A673 (cell line): ENCODE measurements around the gene TMEM91. TPM values are rescaled to one million over a fixed set of nuclear protein-coding genes. Genes with fewer than 3 reads are reported as not detected.

Experiments used
- BruUV-seq: library from RNA; stranded (reverse); fragments of 400-500 nt; replicated peaks from 2 replicates; lab custom pipeline; 2021; lab: Mats Ljungman, UMichigan
- CTCF ChIA-PET: fragments of 300-600 bp; sonication (Branson Sonifier 250); formaldehyde crosslinking; loops from one replicate; lab custom pipeline; 2022; ENCODE audit warnings: antibody characterized with exemption; lab: Charles Lee
- POLR2A ChIA-PET: fragments of 300-600 bp; sonication (Branson Sonifier 250); formaldehyde crosslinking; loops from one replicate; lab custom pipeline; 2022; ENCODE audit warnings: antibody characterized with exemption; ENCODE audit not compliant: low non-redundant PET; lab: Charles Lee
- DNase-seq: peaks from one replicate; pipeline ENCODE4 v3.0.0-alpha.2; 2015; ENCODE audit warnings: low spot score
- H3K27ac ChIP-seq: fragments of 200-600 bp; sonication (generic); 2 replicates; pipeline ENCODE4 v1.5.1; 2016; ENCODE audit warnings: mixed run types, low read depth, mild to moderate bottlenecking, mixed read lengths, antibody characterized with exemption, low read length; ENCODE audit not compliant: poor library complexity, severe bottlenecking
- H3K27me3 ChIP-seq: fragments of 200-600 bp; sonication (generic); replicated peaks from 2 replicates; pipeline ENCODE4 v1.6.1; 2017; ENCODE audit warnings: mixed run types, low read depth, mild to moderate bottlenecking, mixed read lengths, antibody characterized with exemption, low read length; ENCODE audit not compliant: insufficient read depth, poor library complexity
- H3K36me3 ChIP-seq: fragments of 200-600 bp; sonication (generic); 2 replicates; pipeline ENCODE4 v1.6.1; 2016; ENCODE audit warnings: mixed run types, mild to moderate bottlenecking, mixed read lengths, antibody characterized with exemption, low read length; ENCODE audit not compliant: insufficient read depth, poor library complexity, severe bottlenecking
- H3K4me1 ChIP-seq: fragments of 200-600 bp; sonication (generic); 2 replicates; pipeline ENCODE4 v1.6.1; 2017; ENCODE audit warnings: mixed run types, mild to moderate bottlenecking, mixed read lengths, antibody characterized with exemption, low read length; ENCODE audit not compliant: insufficient read depth, poor library complexity, severe bottlenecking
- H3K4me3 ChIP-seq: fragments of 200-600 bp; sonication (generic); 2 replicates; pipeline ENCODE4 v1.5.1; 2016; ENCODE audit warnings: low read depth, mixed run types, mild to moderate bottlenecking, mixed read lengths, low read length; ENCODE audit not compliant: poor library complexity, severe bottlenecking
- H3K9me3 ChIP-seq: fragments of 200-600 bp; sonication (generic); 2 replicates; pipeline ENCODE4 v1.6.1; 2016; ENCODE audit warnings: mixed run types, low read depth, mild to moderate bottlenecking, mixed read lengths, antibody characterized with exemption, low read length; ENCODE audit not compliant: poor library complexity, severe bottlenecking
- CTCF ChIP-seq: fragments of 300-800, 200-600 bp; sonication (generic); conservative IDR thresholded peaks from 2 replicates; pipeline ENCODE4 v1.5.1; 2017; ENCODE audit warnings: low read depth, mild to moderate bottlenecking, antibody characterized with exemption, low read length, moderate library complexity, mixed read lengths
- EZH2 ChIP-seq: fragments of 200-600 bp; sonication (generic); IDR thresholded peaks from 2 replicates; pipeline ENCODE4 v1.6.1; 2017; ENCODE audit warnings: borderline replicate concordance, low read depth, mild to moderate bottlenecking, mixed read lengths, antibody characterized with exemption, low read length; ENCODE audit not compliant: poor library complexity, severe bottlenecking
- intact Hi-C: fragments of 100-400 bp; cut with micrococcal nuclease; formaldehyde crosslinking; loops from one replicate; pipeline ENCODE4 v1.10.0; 2022; ENCODE audit not compliant: unreplicated experiment
- total RNA-seq: library from RNA; stranded (reverse); gene quantifications from 2 replicates; pipeline ENCODE4 v1.2.3, GENCODE V29; 2021

Gene TMEM91
- total RNA-seq, 1 experiment from 2014 or later: 4.9 TPM

DNA sequence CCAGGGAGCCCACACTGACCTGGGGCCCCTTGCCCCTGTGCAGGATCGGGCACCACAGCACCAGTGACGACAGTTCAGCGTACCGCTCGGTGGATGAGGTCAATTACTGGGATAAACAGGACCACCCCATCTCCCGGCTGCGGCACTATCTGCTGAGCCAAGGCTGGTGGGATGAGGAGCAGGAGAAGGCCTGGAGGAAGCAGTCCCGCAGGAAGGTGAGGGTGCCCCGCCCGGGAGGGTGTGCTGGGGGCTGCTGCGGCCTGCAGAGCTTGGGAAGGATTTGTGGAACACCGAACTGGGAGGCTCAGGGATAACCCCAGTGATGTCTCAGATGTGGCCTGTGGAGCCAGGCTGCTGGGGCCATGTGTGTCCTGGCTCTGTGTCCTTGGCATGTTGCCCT is 46.6 kb downstream of the TMEM91 start:
- BruUV-seq: no TSS peak
- Histone ChIP-seq H3K27ac (no peak overlapping the region), H3K27me3 (no peaks in the 10 kb centered on the region), H3K4me3 (no peak overlapping the region), H3K4me1 (peaks cover 14% of the 10 kb centered on the region), H3K9me3 (no peaks in the 10 kb centered on the region), H3K36me3 (peaks cover 13% of the 10 kb centered on the region)
- POLR2A ChIA-PET: no interaction called here
- CTCF ChIA-PET: interaction anchor here (0.7 kb wide), 1 partner anchor 9 kb away, joined by 4 read pairs; no protein-coding TSS in a partner anchor
- no peak for TF ChIP-seq CTCF
- no peak for TF ChIP-seq EZH2
- no peak for DNase-seq
- intact Hi-C loops: no loop called here

DNA sequence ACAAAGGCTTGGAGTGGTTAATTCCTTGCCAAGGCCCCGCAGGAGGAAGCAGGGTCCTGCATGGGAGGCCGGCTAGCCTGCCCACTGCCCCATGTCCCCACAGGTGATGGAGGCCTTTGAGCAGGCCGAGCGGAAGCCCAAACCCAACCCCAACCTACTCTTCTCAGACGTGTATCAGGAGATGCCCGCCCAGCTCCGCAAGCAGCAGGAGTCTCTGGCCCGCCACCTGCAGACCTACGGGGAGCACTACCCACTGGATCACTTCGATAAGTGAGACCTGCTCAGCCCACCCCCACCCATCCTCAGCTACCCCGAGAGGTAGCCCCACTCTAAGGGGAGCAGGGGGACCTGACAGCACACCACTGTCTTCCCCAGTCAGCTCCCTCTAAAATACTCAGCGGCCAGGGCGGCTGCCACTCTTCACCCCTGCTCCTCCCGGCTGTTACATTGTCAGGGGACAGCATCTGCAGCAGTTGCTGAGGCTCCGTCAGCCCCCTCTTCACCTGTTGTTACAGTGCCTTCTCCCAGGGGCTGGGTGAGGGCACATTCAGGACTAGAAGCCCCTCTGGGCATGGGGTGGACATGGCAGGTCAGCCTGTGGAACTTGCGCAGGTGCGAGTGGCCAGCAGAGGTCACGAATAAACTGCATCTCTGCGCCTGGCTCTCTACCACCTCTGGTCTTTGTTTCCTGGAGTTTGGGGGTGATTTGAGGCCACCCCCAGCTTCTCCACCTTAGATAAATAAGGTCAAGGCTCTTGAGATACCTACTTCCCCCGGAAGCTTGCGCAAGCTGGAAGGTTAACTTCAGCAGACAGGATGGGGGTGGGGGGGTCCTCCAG is 48.2 kb downstream of the TMEM91 start:
- Histone ChIP-seq H3K27me3 (no peaks in the 10 kb centered on the region), H3K36me3 (peaks cover 17% of the 10 kb centered on the region), H3K27ac (no peak overlapping the region), H3K9me3 (no peaks in the 10 kb centered on the region), H3K4me3 (no peak overlapping the region), H3K4me1 (peaks cover 25% of the 10 kb centered on the region)
- BruUV-seq: no TSS peak
- ChIA-PET CTCF (no interaction called here), POLR2A (no interaction called here)
- DNase-seq: no peak
- intact Hi-C loops: no loop called here
- no peak for TF ChIP-seq CTCF
- TF ChIP-seq EZH2: no peak

- H3K36me3 ChIP-seq: peaks cover 12% of the 10 kb centered on the region
- TF ChIP-seq CTCF (no peak), EZH2 (no peak)
- H3K9me3 ChIP-seq: no peaks in the 10 kb centered on the region
- ChIA-PET CTCF (no interaction called here), POLR2A (no interaction called here)
- no peak for DNase-seq
- H3K4me1 ChIP-seq: peaks cover 25% of the 10 kb centered on the region
- intact Hi-C loops: no loop called here
- no peaks in the 10 kb centered on the region for H3K27me3 ChIP-seq
- no TSS peak for BruUV-seq
- H3K27ac ChIP-seq: no peak overlapping the region
- no peak overlapping the region for H3K4me3 ChIP-seq
Observed at GRCh38 chr19:41425174-41426115, 49.1 kb downstream of the TMEM91 start.
